Measurements from ENCODE around the gene TTC3.

DNA sequence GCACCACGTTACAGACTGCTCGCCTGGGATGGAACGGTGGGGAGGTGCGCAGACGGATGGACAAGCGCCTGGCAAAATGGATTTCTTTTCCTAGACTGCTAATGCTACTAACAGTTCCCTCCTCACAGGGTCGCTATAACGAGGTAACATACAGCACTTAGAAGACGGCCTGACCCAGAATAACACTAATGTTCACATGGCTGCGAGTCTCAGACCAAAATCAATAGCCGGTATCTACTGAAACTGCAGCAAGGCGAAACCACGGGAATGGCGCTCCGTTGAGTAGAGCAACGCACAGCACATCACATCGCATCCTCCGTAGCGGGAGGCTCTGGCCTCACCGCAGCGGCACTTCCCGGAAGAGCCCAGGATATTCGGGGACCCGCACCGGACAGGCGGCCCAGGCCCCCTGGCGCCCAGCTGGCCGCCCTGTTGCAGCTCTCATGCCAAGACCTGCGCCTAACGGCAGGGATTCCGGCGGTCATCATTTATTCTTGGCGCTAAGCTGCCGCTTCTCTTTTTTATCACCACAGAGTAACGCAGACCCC, 147.5 kb downstream of the TTC3 start:
- no peak for TF ChIP-seq EZH2 (IDR thresholded peaks at IDR 0.05; ENCODE audit: insufficient read depth, low read length)
- TF ChIP-seq, protein P1, sequence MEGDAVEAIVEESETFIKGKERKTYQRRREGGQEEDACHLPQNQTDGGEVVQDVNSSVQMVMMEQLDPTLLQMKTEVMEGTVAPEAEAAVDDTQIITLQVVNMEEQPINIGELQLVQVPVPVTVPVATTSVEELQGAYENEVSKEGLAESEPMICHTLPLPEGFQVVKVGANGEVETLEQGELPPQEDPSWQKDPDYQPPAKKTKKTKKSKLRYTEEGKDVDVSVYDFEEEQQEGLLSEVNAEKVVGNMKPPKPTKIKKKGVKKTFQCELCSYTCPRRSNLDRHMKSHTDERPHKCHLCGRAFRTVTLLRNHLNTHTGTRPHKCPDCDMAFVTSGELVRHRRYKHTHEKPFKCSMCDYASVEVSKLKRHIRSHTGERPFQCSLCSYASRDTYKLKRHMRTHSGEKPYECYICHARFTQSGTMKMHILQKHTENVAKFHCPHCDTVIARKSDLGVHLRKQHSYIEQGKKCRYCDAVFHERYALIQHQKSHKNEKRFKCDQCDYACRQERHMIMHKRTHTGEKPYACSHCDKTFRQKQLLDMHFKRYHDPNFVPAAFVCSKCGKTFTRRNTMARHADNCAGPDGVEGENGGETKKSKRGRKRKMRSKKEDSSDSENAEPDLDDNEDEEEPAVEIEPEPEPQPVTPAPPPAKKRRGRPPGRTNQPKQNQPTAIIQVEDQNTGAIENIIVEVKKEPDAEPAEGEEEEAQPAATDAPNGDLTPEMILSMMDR (IDR thresholded peaks at IDR 0.05; ENCODE audit: insufficient read depth, low read depth, low read length), result no peak
